Breast epithelium (tissue), 4 donors: Measurements from ENCODE around the gene TFG. TPM values are rescaled to one million over a fixed set of nuclear protein-coding genes. Genes with fewer than 3 reads are reported as not detected.

Experiments
- DNase-seq, 2 donors: peaks; one replicate each; pipeline ENCODE4 v3.0.0-alpha.2; 2019; ENCODE audit warnings: low spot score in 2 of 2
- H3K27ac ChIP-seq, 2 donors: fragments of 200-600 bp; sonication (generic) in 1 of 2; one replicate each; pipeline ENCODE4 v1.5.1; 2016 to 2019; ENCODE audit warnings: mild to moderate bottlenecking in 1 of 2
- H3K27me3 ChIP-seq, 2 donors: fragments of 200-600 bp; sonication (generic) in 1 of 2; one replicate each; pipeline versions ENCODE4 v1.5.1 to v1.6.0; 2017 to 2019; ENCODE audit warnings: control low read depth in 1 of 2, mild to moderate bottlenecking in 1 of 2
- H3K36me3 ChIP-seq: fragments of 200-600 bp; one replicate; pipeline ENCODE4 v1.5.1; 2019
- H3K4me1 ChIP-seq, 2 donors: fragments of 200-600 bp; sonication (generic); one replicate each; pipeline ENCODE4 v1.5.1; 2016 to 2019; ENCODE audit warnings: control low read depth in 1 of 2
- H3K4me3 ChIP-seq, 3 donors: fragments of 200-600 bp; sonication (generic); 1 replicate in 2 of 3; 2 replicates in 1 of 3; pipeline ENCODE4 v1.5.1; 2016 to 2019; ENCODE audit warnings: mild to moderate bottlenecking in 3 of 3, moderate library complexity in 2 of 3
- H3K9me3 ChIP-seq, 2 donors: fragments of 200-600 bp; sonication (generic) in 1 of 2; one replicate each; pipeline ENCODE4 v1.5.1; 2016 to 2019; ENCODE audit warnings: control low read depth in 1 of 2
- POLR2A ChIP-seq: fragments of 450-650 bp; IDR thresholded peaks from one replicate; pipeline ENCODE4 v1.6.1; 2016; ENCODE audit warnings: antibody characterized with exemption, mild to moderate bottlenecking, moderate library complexity
- POLR2AphosphoS5 ChIP-seq, 3 donors: sonication (generic); formaldehyde crosslinking; IDR thresholded peaks; one replicate each; pipeline ENCODE4 v1.6.1; 2017; ENCODE audit warnings: antibody characterized with exemption in 3 of 3
- intact Hi-C: fragments of 100-400 bp; cut with DNase I; formaldehyde crosslinking; loops from one replicate; pipeline ENCODE4 v1.15.1; 2023; ENCODE audit warnings: low total_unique reads
- total RNA-seq, 3 donors: library from RNA; depleted of rRNA; stranded (reverse); fragments of >200 nt; gene quantifications; one replicate each; pipeline ENCODE4 v1.1.0, GENCODE V29; 2016
- TF ChIP-seq, protein P1 (sequence below), 3 donors: fragments of 450-650 bp; IDR thresholded peaks; one replicate each; pipeline ENCODE4 v1.5.1; 2016 to 2017; ENCODE audit warnings: antibody characterized with exemption in 3 of 3, mild to moderate bottlenecking in 3 of 3, moderate library complexity in 3 of 3

TFG gene
- total RNA-seq, 3 donors from 2014 or later, result 72.4 to 77.0 (median 72.8) TPM

DNA sequence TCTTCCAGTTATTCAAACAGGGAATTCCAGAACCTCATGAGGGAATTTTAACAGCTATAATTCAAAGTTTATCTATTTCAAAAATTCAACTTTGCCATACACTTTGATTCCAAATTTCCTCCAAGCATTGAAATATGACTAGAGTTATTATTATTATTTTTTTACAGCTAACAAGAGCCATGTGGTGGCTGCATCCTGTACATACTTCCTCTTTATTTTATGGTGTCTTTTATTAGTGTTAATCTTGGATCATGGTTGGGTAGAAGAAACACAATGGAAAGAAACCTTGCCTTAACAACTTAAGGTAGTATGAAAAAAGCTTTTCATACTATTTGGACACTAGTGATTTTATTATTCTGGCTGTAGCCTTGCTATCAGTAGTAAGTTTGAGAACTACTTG, 52.7 kb downstream of the TFG start:
- H3K36me3 ChIP-seq, result no peaks in the 10 kb centered on the region
- H3K4me3 ChIP-seq, result no peak overlapping the region
- no peak overlapping the region for H3K27ac ChIP-seq
- intact Hi-C loops, result no loop called here
- DNase-seq, result no peak
- TF ChIP-seq POLR2AphosphoS5 (IDR thresholded peaks at IDR 0.05) (no peak), POLR2A (no peak)
- TF ChIP-seq, protein P1, sequence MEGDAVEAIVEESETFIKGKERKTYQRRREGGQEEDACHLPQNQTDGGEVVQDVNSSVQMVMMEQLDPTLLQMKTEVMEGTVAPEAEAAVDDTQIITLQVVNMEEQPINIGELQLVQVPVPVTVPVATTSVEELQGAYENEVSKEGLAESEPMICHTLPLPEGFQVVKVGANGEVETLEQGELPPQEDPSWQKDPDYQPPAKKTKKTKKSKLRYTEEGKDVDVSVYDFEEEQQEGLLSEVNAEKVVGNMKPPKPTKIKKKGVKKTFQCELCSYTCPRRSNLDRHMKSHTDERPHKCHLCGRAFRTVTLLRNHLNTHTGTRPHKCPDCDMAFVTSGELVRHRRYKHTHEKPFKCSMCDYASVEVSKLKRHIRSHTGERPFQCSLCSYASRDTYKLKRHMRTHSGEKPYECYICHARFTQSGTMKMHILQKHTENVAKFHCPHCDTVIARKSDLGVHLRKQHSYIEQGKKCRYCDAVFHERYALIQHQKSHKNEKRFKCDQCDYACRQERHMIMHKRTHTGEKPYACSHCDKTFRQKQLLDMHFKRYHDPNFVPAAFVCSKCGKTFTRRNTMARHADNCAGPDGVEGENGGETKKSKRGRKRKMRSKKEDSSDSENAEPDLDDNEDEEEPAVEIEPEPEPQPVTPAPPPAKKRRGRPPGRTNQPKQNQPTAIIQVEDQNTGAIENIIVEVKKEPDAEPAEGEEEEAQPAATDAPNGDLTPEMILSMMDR (IDR thresholded peaks at IDR 0.05), result no peak
- no peaks in the 10 kb centered on the region for H3K9me3 ChIP-seq
- no peaks in the 10 kb centered on the region for H3K4me1 ChIP-seq
- no peaks in the 10 kb centered on the region for H3K27me3 ChIP-seq

DNA sequence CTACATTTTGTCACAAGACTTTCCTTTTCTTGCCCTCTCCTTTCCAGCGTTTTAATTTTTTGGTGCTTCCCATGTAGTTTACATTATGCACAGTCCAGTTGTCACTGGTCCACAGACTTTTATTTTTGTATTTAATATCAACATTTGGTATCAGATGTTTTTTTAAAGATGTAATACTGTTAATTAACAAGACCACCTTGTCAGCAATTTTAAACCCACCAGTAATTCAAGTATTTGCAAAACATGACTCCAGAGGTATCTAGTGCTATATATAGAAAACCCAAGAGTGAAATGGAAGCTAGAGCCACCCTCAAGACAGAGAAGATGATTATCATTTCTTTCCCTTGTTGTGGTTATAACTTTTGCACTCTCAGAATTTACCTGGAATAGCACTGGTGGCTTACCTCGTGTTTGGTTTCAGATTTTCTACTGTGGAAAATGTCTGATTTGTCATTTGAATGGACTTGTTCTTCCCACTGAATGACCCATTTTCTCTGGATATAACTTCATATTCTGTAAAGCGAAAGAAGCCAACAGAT, 56.2 kb downstream of the TFG start:
- Histone ChIP-seq H3K36me3 (no peaks in the 10 kb centered on the region), H3K27me3 (no peaks in the 10 kb centered on the region), H3K4me3 (no peak overlapping the region), H3K4me1 (no peaks in the 10 kb centered on the region), H3K27ac (no peak overlapping the region), H3K9me3 (no peaks in the 10 kb centered on the region)
- DNase-seq, result no peak
- TF ChIP-seq, protein P1 (IDR thresholded peaks at IDR 0.05), result no peak
- TF ChIP-seq POLR2A, result no peak
- no peak for TF ChIP-seq POLR2AphosphoS5 (IDR thresholded peaks at IDR 0.05)
- intact Hi-C loops, result no loop called here

GRCh38 chr3:100766069-100766468, 56.8 kb downstream of the TFG start:
- intact Hi-C loops, result no loop called here
- no peak overlapping the region for H3K27ac ChIP-seq
- DNase-seq, result no peak
- H3K9me3 ChIP-seq, result no peaks in the 10 kb centered on the region
- no peak overlapping the region for H3K4me3 ChIP-seq
- H3K36me3 ChIP-seq, result no peaks in the 10 kb centered on the region
- H3K4me1 ChIP-seq, result no peaks in the 10 kb centered on the region
- TF ChIP-seq POLR2A, result no peak
- TF ChIP-seq POLR2AphosphoS5 (IDR thresholded peaks at IDR 0.05), result no peak
- TF ChIP-seq, protein P1 (IDR thresholded peaks at IDR 0.05), result no peak
- no peaks in the 10 kb centered on the region for H3K27me3 ChIP-seq

GRCh38 chr3:100769693-100770092, 60.4 kb downstream of the TFG start:
- H3K36me3 ChIP-seq, result no peaks in the 10 kb centered on the region
- H3K27me3 ChIP-seq, result no peaks in the 10 kb centered on the region
- no peak overlapping the region for H3K27ac ChIP-seq
- H3K4me3 ChIP-seq, result no peak overlapping the region
- TF ChIP-seq POLR2AphosphoS5 (IDR thresholded peaks at IDR 0.05), result no peak
- TF ChIP-seq POLR2A, result no peak
- TF ChIP-seq, protein P1 (IDR thresholded peaks at IDR 0.05), result no peak
- H3K9me3 ChIP-seq, result no peaks in the 10 kb centered on the region
- H3K4me1 ChIP-seq, result no peaks in the 10 kb centered on the region
- DNase-seq, result no peak
- intact Hi-C loops, result loop anchor here (5.0 kb wide), 1 partner anchor 657 kb away; the partner anchor contains the start of gene FILIP1L

DNA sequence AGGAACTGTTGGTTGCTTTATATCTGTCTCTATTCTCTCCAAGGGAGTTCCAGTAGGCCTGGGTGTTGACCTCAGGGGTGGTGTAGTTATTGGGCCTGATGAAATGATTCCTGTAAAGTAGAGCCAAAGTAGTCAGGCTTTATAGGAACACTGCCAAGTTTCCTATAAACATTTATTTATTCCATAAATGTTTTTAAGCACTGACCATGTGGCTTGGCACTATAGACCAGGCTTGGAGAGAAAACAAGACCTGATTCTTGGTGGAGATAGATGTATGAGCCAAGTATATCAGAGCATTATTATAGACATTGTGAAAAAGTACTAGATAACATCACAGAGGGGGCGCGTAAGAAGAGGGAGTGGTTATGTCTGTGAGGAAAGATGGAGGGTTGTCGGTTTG, 65.9 kb downstream of the TFG start:
- Histone ChIP-seq H3K27me3 (no peaks in the 10 kb centered on the region), H3K4me1 (no peaks in the 10 kb centered on the region), H3K27ac (no peak overlapping the region), H3K9me3 (no peaks in the 10 kb centered on the region), H3K36me3 (no peaks in the 10 kb centered on the region), H3K4me3 (no peak overlapping the region)
- DNase-seq, result no peak
- intact Hi-C loops, result no loop called here
- TF ChIP-seq, protein P1 (IDR thresholded peaks at IDR 0.05), result no peak
- TF ChIP-seq POLR2AphosphoS5 (IDR thresholded peaks at IDR 0.05) (no peak), POLR2A (no peak)
